ENCODE data around the gene MTMR10.

DNA sequence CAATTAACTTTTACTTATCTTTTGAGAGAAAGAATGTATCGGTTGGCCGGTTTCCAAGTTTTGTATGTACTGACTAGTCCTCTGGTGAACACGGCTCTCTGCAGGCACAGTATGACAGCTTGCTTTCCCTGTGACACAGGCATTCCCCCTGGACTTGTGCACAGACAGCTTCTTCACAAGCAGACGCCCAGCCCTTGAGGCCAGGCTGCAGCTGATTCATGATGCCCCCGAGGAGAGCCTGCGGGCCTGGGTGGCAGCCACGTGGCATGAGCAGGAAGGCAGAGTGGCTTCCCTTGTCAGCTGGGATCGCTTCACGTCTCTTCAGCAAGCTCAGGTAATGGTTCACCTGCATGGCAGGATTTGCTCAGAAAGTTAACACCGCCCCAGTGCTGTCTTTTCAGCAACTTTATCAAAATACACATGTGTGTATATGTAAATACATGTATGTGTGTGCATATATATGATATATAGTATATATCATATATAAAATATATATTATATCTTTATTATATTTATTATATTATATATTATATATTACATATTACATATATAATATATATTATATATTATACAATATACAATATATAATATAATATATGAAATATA, 62.3 kb downstream of the MTMR10 start:
- TF ChIP-seq, protein P1, sequence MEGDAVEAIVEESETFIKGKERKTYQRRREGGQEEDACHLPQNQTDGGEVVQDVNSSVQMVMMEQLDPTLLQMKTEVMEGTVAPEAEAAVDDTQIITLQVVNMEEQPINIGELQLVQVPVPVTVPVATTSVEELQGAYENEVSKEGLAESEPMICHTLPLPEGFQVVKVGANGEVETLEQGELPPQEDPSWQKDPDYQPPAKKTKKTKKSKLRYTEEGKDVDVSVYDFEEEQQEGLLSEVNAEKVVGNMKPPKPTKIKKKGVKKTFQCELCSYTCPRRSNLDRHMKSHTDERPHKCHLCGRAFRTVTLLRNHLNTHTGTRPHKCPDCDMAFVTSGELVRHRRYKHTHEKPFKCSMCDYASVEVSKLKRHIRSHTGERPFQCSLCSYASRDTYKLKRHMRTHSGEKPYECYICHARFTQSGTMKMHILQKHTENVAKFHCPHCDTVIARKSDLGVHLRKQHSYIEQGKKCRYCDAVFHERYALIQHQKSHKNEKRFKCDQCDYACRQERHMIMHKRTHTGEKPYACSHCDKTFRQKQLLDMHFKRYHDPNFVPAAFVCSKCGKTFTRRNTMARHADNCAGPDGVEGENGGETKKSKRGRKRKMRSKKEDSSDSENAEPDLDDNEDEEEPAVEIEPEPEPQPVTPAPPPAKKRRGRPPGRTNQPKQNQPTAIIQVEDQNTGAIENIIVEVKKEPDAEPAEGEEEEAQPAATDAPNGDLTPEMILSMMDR (IDR thresholded peaks at IDR 0.05) = no peak
- TF ChIP-seq POLR2A (IDR thresholded peaks at IDR 0.05) = no peak
